H9 (cell line): ENCODE data around the gene FAM107A. TPM values are rescaled to one million over a fixed set of nuclear protein-coding genes. Genes with fewer than 3 reads are reported as not detected.

ENCODE experiments used
- DNase-seq: peaks from one replicate; pipeline ENCODE4 v3.0.0-alpha.2; 2017
- H2AFZ ChIP-seq: one replicate; pipeline ENCODE4 v1.6.1; 2013; ENCODE audit warnings: mild to moderate bottlenecking, low read length, control low read depth, moderate library complexity
- H2AK5ac ChIP-seq: 2 replicates; pipeline ENCODE4 v1.6.1; 2013; ENCODE audit warnings: low read length, control low read depth, mixed read lengths; ENCODE audit not compliant: insufficient read length
- H2BK120ac ChIP-seq: one replicate; pipeline ENCODE4 v1.6.1; 2013; ENCODE audit warnings: low read depth, mild to moderate bottlenecking, low read length, control low read depth, inconsistent platforms; ENCODE audit not compliant: poor library complexity, severe bottlenecking
- H2BK12ac ChIP-seq: 2 replicates; pipeline ENCODE4 v1.6.1; 2013; ENCODE audit warnings: low read length, control low read depth, mixed read lengths, low read depth; ENCODE audit not compliant: insufficient read length
- H2BK15ac ChIP-seq: 2 replicates; pipeline ENCODE4 v1.6.1; 2013; ENCODE audit warnings: low read depth, low read length, control low read depth
- H2BK20ac ChIP-seq: one replicate; pipeline ENCODE4 v1.6.1; 2013; ENCODE audit warnings: low read depth, mild to moderate bottlenecking, low read length, control low read depth, inconsistent platforms; ENCODE audit not compliant: poor library complexity, severe bottlenecking
- H2BK5ac ChIP-seq: 2 replicates; pipeline ENCODE4 v1.6.1; 2013; ENCODE audit warnings: low read length, control low read depth, mixed read lengths; ENCODE audit not compliant: insufficient read length
- H3K14ac ChIP-seq: 2 replicates; pipeline ENCODE4 v1.6.1; 2013; ENCODE audit warnings: low read length, control low read depth; ENCODE audit not compliant: insufficient read depth
- H3K18ac ChIP-seq: 2 replicates; pipeline ENCODE4 v1.6.1; 2013; ENCODE audit warnings: low read depth, mild to moderate bottlenecking, mixed read lengths, low read length, control low read depth; ENCODE audit not compliant: insufficient read length
- H3K23ac ChIP-seq: 2 replicates; pipeline ENCODE4 v1.6.1; 2013; ENCODE audit warnings: low read length, control low read depth, mixed read lengths, low read depth; ENCODE audit not compliant: insufficient read length
- H3K23me2 ChIP-seq: 2 replicates; pipeline ENCODE4 v1.6.1; 2013; ENCODE audit warnings: low read depth, mild to moderate bottlenecking, mixed read lengths, low read length, control low read depth; ENCODE audit not compliant: insufficient read length, poor library complexity, severe bottlenecking
- H3K27ac ChIP-seq: 2 replicates; pipeline ENCODE4 v1.5.1; 2013; ENCODE audit warnings: low read length, control low read depth, mixed read lengths, low read depth; ENCODE audit not compliant: insufficient read length
- H3K27me3 ChIP-seq: 2 replicates; pipeline ENCODE4 v1.6.1; 2013; ENCODE audit warnings: low read length, control low read depth, inconsistent platforms; ENCODE audit not compliant: insufficient read depth
- H3K4ac ChIP-seq: 2 replicates; pipeline ENCODE4 v1.6.1; 2013; ENCODE audit warnings: low read depth, mild to moderate bottlenecking, control low read depth, inconsistent platforms, low read length, moderate library complexity
- H3K4me1 ChIP-seq: 2 replicates; pipeline ENCODE4 v1.6.1; 2013; ENCODE audit warnings: low read length, control low read depth, inconsistent platforms; ENCODE audit not compliant: insufficient read depth
- H3K4me2 ChIP-seq: 2 replicates; pipeline ENCODE4 v1.6.1; 2013; ENCODE audit warnings: low read length, control low read depth, mixed read lengths; ENCODE audit not compliant: insufficient read length, insufficient read depth
- H3K56ac ChIP-seq: 2 replicates; pipeline ENCODE4 v1.6.1; 2013; ENCODE audit warnings: low read depth, mild to moderate bottlenecking, mixed read lengths, low read length, control low read depth; ENCODE audit not compliant: insufficient read length
- H3K79me1 ChIP-seq: 2 replicates; pipeline ENCODE4 v1.6.1; 2013; ENCODE audit warnings: low read depth, mild to moderate bottlenecking, moderate library complexity, low read length, control low read depth, inconsistent platforms; ENCODE audit not compliant: insufficient read depth, poor library complexity, severe bottlenecking
- H3K79me2 ChIP-seq: 2 replicates; pipeline ENCODE4 v1.6.1; 2013; ENCODE audit warnings: low read length, control low read depth, inconsistent platforms; ENCODE audit not compliant: insufficient read depth
- H3K9ac ChIP-seq: 2 replicates; pipeline ENCODE4 v1.6.1; 2013; ENCODE audit warnings: low read length, control low read depth, mixed read lengths; ENCODE audit not compliant: insufficient read length; ENCODE audit errors: extremely low read depth
- H3K9me3 ChIP-seq: one replicate; pipeline ENCODE4 v1.6.1; 2013; ENCODE audit warnings: low read depth, low read length, inconsistent platforms; ENCODE audit not compliant: control insufficient read depth
- H3T11ph ChIP-seq: one replicate; pipeline ENCODE4 v1.6.1; 2013; ENCODE audit warnings: mild to moderate bottlenecking, low read length, control low read depth, inconsistent platforms
- H4K20me1 ChIP-seq: one replicate; pipeline ENCODE4 v1.6.1; 2013; ENCODE audit not compliant: control insufficient read depth, insufficient read length, insufficient read depth
- H4K5ac ChIP-seq: 2 replicates; pipeline ENCODE4 v1.6.1; 2013; ENCODE audit warnings: low read depth, mild to moderate bottlenecking, mixed read lengths, low read length, control low read depth; ENCODE audit not compliant: insufficient read length
- H4K8ac ChIP-seq: replicated peaks from 2 replicates; pipeline ENCODE4 v1.6.1; 2013; ENCODE audit warnings: low read length, control low read depth, mixed read lengths, low read depth; ENCODE audit not compliant: insufficient read length
- H4K91ac ChIP-seq: 2 replicates; pipeline ENCODE4 v1.6.1; 2013; ENCODE audit warnings: low read depth, mild to moderate bottlenecking, moderate library complexity, mixed read lengths, low read length, control low read depth; ENCODE audit not compliant: insufficient read length
- H3K27ac Mint-ChIP-seq, 3 experiments: 2 replicates in 2 of 3; 3 replicates in 1 of 3; pipeline ENCODE4 v1.8.0; 2020 to 2021; ENCODE audit warnings: mixed read lengths in 3 of 3, mild to moderate bottlenecking in 1 of 3, moderate library complexity in 1 of 3
- H3K27me3 Mint-ChIP-seq: 2 replicates; pipeline ENCODE4 v1.8.0; 2021; ENCODE audit warnings: low read depth, mild to moderate bottlenecking, moderate library complexity, mixed read lengths
- H3K36me3 Mint-ChIP-seq, 3 experiments: 2 replicates in 2 of 3; 3 replicates in 1 of 3; pipeline ENCODE4 v1.8.0; 2020 to 2021; ENCODE audit warnings: low read depth in 3 of 3, mixed read lengths in 3 of 3; ENCODE audit not compliant: insufficient read depth in 1 of 3
- H3K4me1 Mint-ChIP-seq, 2 experiments: 2 replicates each; pipeline ENCODE4 v1.8.0; 2020; ENCODE audit warnings: mixed read lengths in 2 of 2
- H3K4me3 Mint-ChIP-seq, 2 experiments: 2 replicates in 1 of 2; 3 replicates in 1 of 2; pipeline ENCODE4 v1.8.0; 2020 to 2021; ENCODE audit warnings: mild to moderate bottlenecking in 2 of 2, mixed read lengths in 2 of 2, moderate library complexity in 1 of 2
- H3K9me3 Mint-ChIP-seq, 2 experiments: 2 replicates in 1 of 2; 3 replicates in 1 of 2; pipeline ENCODE4 v1.8.0; 2020; ENCODE audit warnings: mild to moderate bottlenecking in 2 of 2, mixed read lengths in 2 of 2, moderate library complexity in 1 of 2
- WGBS: extraction: QIAGEN DNeasy Blood & Tissue Kit; methylation state at CpG from one replicate; pipeline ENCODE4 v1.1.7; 2013; ENCODE audit warnings: missing lambda C conversion rate, low lambda C conversion rate, mixed read lengths; ENCODE audit not compliant: insufficient read length; ENCODE audit errors: extremely low coverage; 5-methylcytosine and 5-hydroxymethylcytosine counted together
- total RNA-seq: library from RNA; stranded (reverse); gene quantifications from 2 replicates; pipeline ENCODE4 v1.2.1, GENCODE V29; 2021
- TF ChIP-seq, protein P1 (sequence below): fragments of 200-600 bp; sonication (generic); conservative IDR thresholded peaks from 3 replicates; pipeline ENCODE4 v1.8.0; 2021; ENCODE audit warnings: antibody characterized with exemption, mild to moderate bottlenecking

Gene FAM107A
- total RNA-seq, 1 experiment from 2014 or later = 0.11 TPM

DNA sequence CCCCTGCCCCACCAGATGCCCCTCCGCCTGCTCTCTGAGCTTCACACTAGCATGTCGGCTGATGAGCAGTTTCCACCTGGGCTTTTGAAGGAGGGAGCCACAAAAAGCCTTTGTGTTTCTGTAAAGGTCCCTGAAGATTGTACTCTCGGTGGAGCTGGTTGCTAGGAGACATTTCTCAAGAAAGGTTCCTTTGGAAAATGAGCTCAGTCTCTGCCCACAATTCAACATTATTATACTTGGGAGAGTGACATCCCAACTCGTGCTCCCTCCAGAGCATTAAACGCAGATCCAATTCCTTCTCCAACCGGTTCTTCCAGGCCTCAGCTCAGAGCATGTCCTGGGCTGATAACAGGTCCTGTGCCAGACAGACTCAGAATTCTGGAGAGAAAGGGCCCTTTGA lies 26.8 kb upstream of the FAM107A start:
- Mint-ChIP-seq H3K9me3 (no peaks in the 10 kb centered on the region), H3K4me1 (peaks cover 3 to 10% of the 10 kb centered on the region in 2 experiments; a peak in 2 of 4 replicates), H3K27me3 (peaks cover 29% of the 10 kb centered on the region)

More for the DNA sequence above, 26.8 kb upstream of the FAM107A start:
- no peak overlapping the region for H3K23ac ChIP-seq
- no peak overlapping the region for H2BK120ac ChIP-seq
- no peak overlapping the region for H2BK5ac ChIP-seq
- no peak overlapping the region for H2AFZ ChIP-seq
- no peaks in the 10 kb centered on the region for H3K79me2 ChIP-seq
- Mint-ChIP-seq H3K27ac (no peak overlapping the region), H3K4me3 (no peak overlapping the region), H3K36me3 (no peaks in the 10 kb centered on the region)
- TF ChIP-seq, protein P1, sequence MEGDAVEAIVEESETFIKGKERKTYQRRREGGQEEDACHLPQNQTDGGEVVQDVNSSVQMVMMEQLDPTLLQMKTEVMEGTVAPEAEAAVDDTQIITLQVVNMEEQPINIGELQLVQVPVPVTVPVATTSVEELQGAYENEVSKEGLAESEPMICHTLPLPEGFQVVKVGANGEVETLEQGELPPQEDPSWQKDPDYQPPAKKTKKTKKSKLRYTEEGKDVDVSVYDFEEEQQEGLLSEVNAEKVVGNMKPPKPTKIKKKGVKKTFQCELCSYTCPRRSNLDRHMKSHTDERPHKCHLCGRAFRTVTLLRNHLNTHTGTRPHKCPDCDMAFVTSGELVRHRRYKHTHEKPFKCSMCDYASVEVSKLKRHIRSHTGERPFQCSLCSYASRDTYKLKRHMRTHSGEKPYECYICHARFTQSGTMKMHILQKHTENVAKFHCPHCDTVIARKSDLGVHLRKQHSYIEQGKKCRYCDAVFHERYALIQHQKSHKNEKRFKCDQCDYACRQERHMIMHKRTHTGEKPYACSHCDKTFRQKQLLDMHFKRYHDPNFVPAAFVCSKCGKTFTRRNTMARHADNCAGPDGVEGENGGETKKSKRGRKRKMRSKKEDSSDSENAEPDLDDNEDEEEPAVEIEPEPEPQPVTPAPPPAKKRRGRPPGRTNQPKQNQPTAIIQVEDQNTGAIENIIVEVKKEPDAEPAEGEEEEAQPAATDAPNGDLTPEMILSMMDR = no peak
- no peaks in the 10 kb centered on the region for H4K20me1 ChIP-seq
- no peak overlapping the region for H2BK12ac ChIP-seq
- no peak overlapping the region for H4K5ac ChIP-seq
- H2BK15ac ChIP-seq = no peak overlapping the region
- no peak overlapping the region for H3K9ac ChIP-seq
- no peak overlapping the region for H4K8ac ChIP-seq
- no peak overlapping the region for H3K18ac ChIP-seq
- no peak overlapping the region for H3K27ac ChIP-seq
- H3K14ac ChIP-seq = no peak overlapping the region
- H3K4ac ChIP-seq = no peak overlapping the region
- H3K9me3 ChIP-seq = no peaks in the 10 kb centered on the region
- no peaks in the 10 kb centered on the region for H3K23me2 ChIP-seq
- H3K56ac ChIP-seq = no peak overlapping the region
- H4K91ac ChIP-seq = no peak overlapping the region
- no peak overlapping the region for H2BK20ac ChIP-seq
- no peaks in the 10 kb centered on the region for H3K79me1 ChIP-seq
- no peak overlapping the region for H2AK5ac ChIP-seq
- H3K4me1 ChIP-seq = no peaks in the 10 kb centered on the region
- WGBS = no CpG with 5 or more reads among the region's 6 CpGs
- H3T11ph ChIP-seq = no peak overlapping the region
- no peak for DNase-seq
- H3K4me2 ChIP-seq = no peak overlapping the region
- no peaks in the 10 kb centered on the region for H3K27me3 ChIP-seq
